ENCODE data around the gene P4HA1. TPM values are rescaled to one million over a fixed set of nuclear protein-coding genes. Genes with fewer than 3 reads are reported as not detected.
"Not testable (repeated sequence)": the region's sequence is repeated elsewhere in the genome, so short reads cannot be mapped to it uniquely, and the experiment has no call there.

P4HA1 gene
- total and polyA plus RNA-seq, 9 of the 15 experiments (the other 6 are each of a cell fraction or from before 2014, with no cell fraction given) = 20.2 to 177 (median 28.6) TPM

DNA sequence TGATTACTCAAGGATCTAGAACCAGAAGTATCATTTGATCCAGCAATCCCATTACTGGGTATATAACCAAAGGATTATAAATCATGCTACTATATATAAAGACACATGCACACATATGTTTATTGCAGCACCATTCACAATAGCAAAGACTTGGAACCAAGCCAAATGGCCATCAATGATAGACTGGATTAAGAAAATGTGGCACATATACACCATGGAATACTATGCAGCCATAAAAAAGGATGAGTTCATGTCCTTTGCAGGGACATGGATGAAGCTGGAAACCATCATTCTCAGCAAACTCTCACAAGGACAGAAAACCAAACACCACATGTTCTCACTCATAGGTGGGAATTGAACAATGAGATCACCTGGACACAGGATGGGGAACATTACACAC, 101.2 kb downstream of the P4HA1 start:
- H3K4me3 ChIP-seq; H3K9me1 ChIP-seq (ENCODE audit: control insufficient read depth, insufficient read depth, low read length); H3K27ac ChIP-seq (ENCODE audit: extremely low read depth, low read depth, low read length); H2AFZ ChIP-seq (ENCODE audit: low read depth, low read length); FAIRE-seq; POLR2A ChIA-PET; H4K20me1 ChIP-seq (replicated peaks; ENCODE audit: control insufficient read depth, insufficient read depth, low read length); intact Hi-C loops (cut with micrococcal nuclease); ATAC-seq; DNase-seq (ENCODE audit: extremely low read depth in 1 of 4, low spot score in 3 of 4); H3K27me3 ChIP-seq (ENCODE audit: control insufficient read depth in 2 of 2, insufficient read depth in 2 of 2, low read length in 2 of 2); BruUV-seq (replicated peaks); H3K79me2 ChIP-seq (ENCODE audit: control insufficient read depth, insufficient read depth, low read length); H3K4me2 ChIP-seq (ENCODE audit: insufficient read depth, low read length); H3K4me1 ChIP-seq (replicated peaks in 1 of 2; ENCODE audit: control insufficient read depth in 2 of 2, insufficient read depth in 2 of 2, low read length in 2 of 2); H3K9ac ChIP-seq (ENCODE audit: insufficient read depth in 1 of 2, low read depth in 2 of 2, low read length in 2 of 2); CTCF ChIA-PET (ENCODE audit: low intra/inter-chr PET ratio); H3K36me3 ChIP-seq (ENCODE audit: control insufficient read depth, insufficient read depth, low read length); H3K9me3 ChIP-seq (replicated peaks; ENCODE audit: control insufficient read depth, insufficient read depth, low read depth, low read length); in situ Hi-C loops (cut with MboI): not testable (repeated sequence)
- TF ChIP-seq NFIC (IDR thresholded peaks at IDR 0.05) (peak; percentile 76), NFIX (CRISPR knock-in tag; IDR thresholded peaks at IDR 0.05; ENCODE audit: low read depth) (peak; percentile 36; the same call in 1 of the 2 replicates), ZNF146 (CRISPR knock-in tag; IDR thresholded peaks at IDR 0.05; ENCODE audit: unreplicated experiment) (peak; percentile 61), BCOR (IDR thresholded peaks at IDR 0.05) (peak; percentile 65)

GRCh38 chr10:72989771-72990170, 106.9 kb downstream of the P4HA1 start:
- in situ Hi-C loops (cut with MboI); CTCF ChIA-PET (ENCODE audit: low intra/inter-chr PET ratio); H3K9me3 ChIP-seq (replicated peaks; ENCODE audit: control insufficient read depth, insufficient read depth, low read depth, low read length); BruUV-seq (replicated peaks); intact Hi-C loops (cut with micrococcal nuclease); H3K9ac ChIP-seq (ENCODE audit: insufficient read depth in 1 of 2, low read depth in 2 of 2, low read length in 2 of 2); H3K4me3 ChIP-seq; ATAC-seq; H3K79me2 ChIP-seq (ENCODE audit: control insufficient read depth, insufficient read depth, low read length); H3K4me1 ChIP-seq (replicated peaks in 1 of 2; ENCODE audit: control insufficient read depth in 2 of 2, insufficient read depth in 2 of 2, low read length in 2 of 2); H2AFZ ChIP-seq (ENCODE audit: low read depth, low read length); H3K27ac ChIP-seq (ENCODE audit: extremely low read depth, low read depth, low read length); FAIRE-seq; H4K20me1 ChIP-seq (replicated peaks; ENCODE audit: control insufficient read depth, insufficient read depth, low read length); DNase-seq (ENCODE audit: extremely low read depth in 1 of 4, low spot score in 3 of 4); H3K27me3 ChIP-seq (ENCODE audit: control insufficient read depth in 2 of 2, insufficient read depth in 2 of 2, low read length in 2 of 2); H3K36me3 ChIP-seq (ENCODE audit: control insufficient read depth, insufficient read depth, low read length); H3K9me1 ChIP-seq (ENCODE audit: control insufficient read depth, insufficient read depth, low read length); H3K4me2 ChIP-seq (ENCODE audit: insufficient read depth, low read length): not testable (repeated sequence)
- POLR2A ChIA-PET = interaction anchor here (0.7 kb wide), 2 partner anchors 81 to 245 kb away, joined by 3 read pairs; no protein-coding TSS in a partner anchor
- 61% methylated on average over 7 of the region's 7 CpGs for WGBS (ENCODE audit: insufficient coverage, low coverage, missing lambda C conversion rate)
